ENCODE data around the gene NELFCD. TPM values are rescaled to one million over a fixed set of nuclear protein-coding genes. Genes with fewer than 3 reads are reported as not detected.

Gene NELFCD
- total RNA-seq, 1 experiment from 2014 or later, result 88.2 TPM

GRCh38 chr20:59030911-59031563 lies 50.0 kb downstream of the NELFCD start:
- Histone ChIP-seq H3K9ac (ENCODE audit: low read length) (peak overlapping the region; percentile 86), H3K36me3 (ENCODE audit: control insufficient read depth in 1 of 2, insufficient read depth in 2 of 2, low read length in 2 of 2) (peaks cover 39 to 45% of the 10 kb centered on the region in 2 experiments), H2AFZ (ENCODE audit: low read depth, low read length, poor library complexity, severe bottlenecking) (no peak overlapping the region), H3K4me1 (ENCODE audit: control insufficient read depth in 1 of 2, insufficient read depth in 2 of 2, low read length in 2 of 2) (peaks cover 10 to 25% of the 10 kb centered on the region in 2 experiments), H3K4me3 (replicated peaks in 1 of 2; ENCODE audit: low read depth in 1 of 2, low read length in 2 of 2) (peak overlapping the region; percentile 86), H3K27me3 (ENCODE audit: insufficient read depth, low read length) (no peaks in the 10 kb centered on the region), H3K9me2 (ENCODE audit: insufficient read depth) (no peaks in the 10 kb centered on the region), H3K9me3 (ENCODE audit: control insufficient read depth in 1 of 2, insufficient read depth in 1 of 2, low read depth in 1 of 2, low read length in 2 of 2) (no peaks in the 10 kb centered on the region), H4K20me1 (ENCODE audit: insufficient read depth) (peaks cover 24% of the 10 kb centered on the region; the same call in 1 of the 2 replicates), H3K4me2 (ENCODE audit: low read length) (peak overlapping the region; percentile 81), H3K27ac (ENCODE audit: low read depth, low read length) (peak overlapping the region; percentile 78; the same call in 1 of the 2 replicates), H3K79me2 (ENCODE audit: insufficient read depth, low read length) (peaks cover 70% of the 10 kb centered on the region)
- intact Hi-C loops (cut with micrococcal nuclease), result loop anchor here (5.0 to 10.0 kb wide), 2 partner anchors 49 to 136 kb away; partner anchors contain the start of gene NELFCD
- POLR2A ChIA-PET, result interaction anchor here (1.9 kb wide), 1 partner anchor 11 kb away, joined by 13 read pairs; the partner anchor contains the start of gene PRELID3B
- ATAC-seq (no peak), DNase-seq (ENCODE audit: low read depth, low spot score) (no peak)
- BruUV-seq (replicated peaks), result TSS peak; percentile 33
- RAD21 ChIA-PET (ENCODE audit: low non-redundant PET in 1 of 2, low total read pairs in 2 of 2, uncharacterized antibody in 2 of 2, unreplicated experiment in 2 of 2), result no interaction called here
- CTCF ChIA-PET, result interaction anchor here (1.3 kb wide), 1 partner anchor 12 kb away, joined by 3 read pairs; no protein-coding TSS in a partner anchor
- TF ChIP-seq, protein P1, sequence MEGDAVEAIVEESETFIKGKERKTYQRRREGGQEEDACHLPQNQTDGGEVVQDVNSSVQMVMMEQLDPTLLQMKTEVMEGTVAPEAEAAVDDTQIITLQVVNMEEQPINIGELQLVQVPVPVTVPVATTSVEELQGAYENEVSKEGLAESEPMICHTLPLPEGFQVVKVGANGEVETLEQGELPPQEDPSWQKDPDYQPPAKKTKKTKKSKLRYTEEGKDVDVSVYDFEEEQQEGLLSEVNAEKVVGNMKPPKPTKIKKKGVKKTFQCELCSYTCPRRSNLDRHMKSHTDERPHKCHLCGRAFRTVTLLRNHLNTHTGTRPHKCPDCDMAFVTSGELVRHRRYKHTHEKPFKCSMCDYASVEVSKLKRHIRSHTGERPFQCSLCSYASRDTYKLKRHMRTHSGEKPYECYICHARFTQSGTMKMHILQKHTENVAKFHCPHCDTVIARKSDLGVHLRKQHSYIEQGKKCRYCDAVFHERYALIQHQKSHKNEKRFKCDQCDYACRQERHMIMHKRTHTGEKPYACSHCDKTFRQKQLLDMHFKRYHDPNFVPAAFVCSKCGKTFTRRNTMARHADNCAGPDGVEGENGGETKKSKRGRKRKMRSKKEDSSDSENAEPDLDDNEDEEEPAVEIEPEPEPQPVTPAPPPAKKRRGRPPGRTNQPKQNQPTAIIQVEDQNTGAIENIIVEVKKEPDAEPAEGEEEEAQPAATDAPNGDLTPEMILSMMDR (IDR thresholded peaks at IDR 0.05 in 2 of 3, conservative IDR thresholded peaks at IDR 0.05 in 1 of 3; ENCODE audit: borderline replicate concordance in 1 of 3, insufficient read depth in 1 of 3, low read depth in 2 of 3, low read length in 2 of 3), result no peak
- TF ChIP-seq CEBPB (IDR thresholded peaks at IDR 0.05; ENCODE audit: low read depth) (no peak), EGR1 (IDR thresholded peaks at IDR 0.05; ENCODE audit: low read depth) (no peak), RAD21 (IDR thresholded peaks at IDR 0.05; ENCODE audit: low read depth) (no peak), ZNF274 (IDR thresholded peaks at IDR 0.05; ENCODE audit: low read depth, low read length) (no peak), CBX3 (IDR thresholded peaks at IDR 0.05; ENCODE audit: low read depth) (no peak), EZH2phosphoT487 (IDR thresholded peaks at IDR 0.05; ENCODE audit: borderline replicate concordance) (no peak), FOSL1 (IDR thresholded peaks at IDR 0.05; ENCODE audit: low read depth) (no peak), SIN3A (IDR thresholded peaks at IDR 0.05; ENCODE audit: low read depth) (no peak), MAX (IDR thresholded peaks at IDR 0.05) (no peak), POLR2AphosphoS5 (IDR thresholded peaks at IDR 0.05; ENCODE audit: low read depth, low read length) (no peak), JUND (IDR thresholded peaks at IDR 0.05) (no peak), YY1 (IDR thresholded peaks at IDR 0.05; ENCODE audit: extremely low read depth, insufficient replicate concordance, low read depth, low read length) (no peak)
